ENCODE measurements around the gene DAPP1. TPM values are rescaled to one million over a fixed set of nuclear protein-coding genes. Genes with fewer than 3 reads are reported as not detected.

The DAPP1 gene
- total and polyA plus RNA-seq, 2 of the 4 experiments (the other 2 are of a cell fraction), result not detected

GRCh38 chr4:99855678-99856077, 39.1 kb downstream of the DAPP1 start:
- Histone ChIP-seq H3K4me1 (ENCODE audit: control insufficient read depth, insufficient read depth, low read length) (no peaks in the 10 kb centered on the region), H3K9me1 (ENCODE audit: insufficient read depth, low read length) (no peaks in the 10 kb centered on the region), H3K9ac (ENCODE audit: low read depth, low read length) (no peak overlapping the region), H3K4me3 (ENCODE audit: insufficient read depth, low read depth, low read length) (no peak overlapping the region), H2BK15ac (ENCODE audit: low read depth, low read length) (no peak overlapping the region), H4K8ac (ENCODE audit: low read depth in 2 of 2, low read length in 2 of 2) (no peak overlapping the region), H3K79me1 (ENCODE audit: low read depth in 1 of 2, low read length in 2 of 2) (no peaks in the 10 kb centered on the region), H4K5ac (ENCODE audit: low read depth, low read length) (no peak overlapping the region), H4K20me1 (ENCODE audit: insufficient read depth, low read length) (no peaks in the 10 kb centered on the region), H3K27ac (ENCODE audit: insufficient read depth, low read length) (no peak overlapping the region), H2AFZ (replicated peaks; ENCODE audit: low read length, poor library complexity) (no peak overlapping the region), H3K9me3 (ENCODE audit: control insufficient read depth, insufficient read depth, low read length) (no peaks in the 10 kb centered on the region), H3K56ac (ENCODE audit: extremely low read depth, insufficient read depth, low read length) (no peak overlapping the region), H3K18ac (ENCODE audit: low read depth, low read length) (no peak overlapping the region), H4K91ac (ENCODE audit: insufficient read depth, low read depth, low read length) (no peak overlapping the region), H3K36me3 (ENCODE audit: control insufficient read depth, insufficient read depth, low read length) (no peaks in the 10 kb centered on the region), H2BK120ac (ENCODE audit: low read depth, low read length) (no peak overlapping the region), H3K27me3 (ENCODE audit: control insufficient read depth, insufficient read depth, low read length) (peaks cover 10% of the 10 kb centered on the region), H3K23ac (ENCODE audit: low read depth, low read length) (no peak overlapping the region), H2AK9ac (replicated peaks; ENCODE audit: low read depth, low read length, poor library complexity) (no peak overlapping the region), H3K4ac (ENCODE audit: low read depth, low read length) (no peak overlapping the region), H2BK5ac (ENCODE audit: low read depth, low read length, poor library complexity, severe bottlenecking) (no peak overlapping the region), H2AK5ac (ENCODE audit: low read depth, low read length) (no peak overlapping the region), H3K4me2 (ENCODE audit: low read depth, low read length) (peak overlapping the region; percentile 26; the same call in 1 of the 2 replicates), H2BK20ac (ENCODE audit: low read depth, low read length) (no peak overlapping the region), H3K14ac (replicated peaks; ENCODE audit: low read depth, low read length) (no peak overlapping the region)
- peak; percentile 40; the same call in 1 of the 2 replicates for ATAC-seq (ENCODE audit: low read depth)
- ChIA-PET CTCF (no interaction called here), POLR2A (ENCODE audit: unreplicated experiment) (no interaction called here)
- BruUV-seq (replicated peaks), result no TSS peak
- no peak for DNase-seq
- in situ Hi-C loops (cut with MboI; ENCODE audit: low sequenced_read_pairs), result no loop called here
- no peak for TF ChIP-seq SMC3 (IDR thresholded peaks at IDR 0.05; ENCODE audit: low read depth, low read length)
- TF ChIP-seq MAZ (IDR thresholded peaks at IDR 0.05; ENCODE audit: borderline replicate concordance, low read depth, low read length), result no peak
- TF ChIP-seq, protein P1, sequence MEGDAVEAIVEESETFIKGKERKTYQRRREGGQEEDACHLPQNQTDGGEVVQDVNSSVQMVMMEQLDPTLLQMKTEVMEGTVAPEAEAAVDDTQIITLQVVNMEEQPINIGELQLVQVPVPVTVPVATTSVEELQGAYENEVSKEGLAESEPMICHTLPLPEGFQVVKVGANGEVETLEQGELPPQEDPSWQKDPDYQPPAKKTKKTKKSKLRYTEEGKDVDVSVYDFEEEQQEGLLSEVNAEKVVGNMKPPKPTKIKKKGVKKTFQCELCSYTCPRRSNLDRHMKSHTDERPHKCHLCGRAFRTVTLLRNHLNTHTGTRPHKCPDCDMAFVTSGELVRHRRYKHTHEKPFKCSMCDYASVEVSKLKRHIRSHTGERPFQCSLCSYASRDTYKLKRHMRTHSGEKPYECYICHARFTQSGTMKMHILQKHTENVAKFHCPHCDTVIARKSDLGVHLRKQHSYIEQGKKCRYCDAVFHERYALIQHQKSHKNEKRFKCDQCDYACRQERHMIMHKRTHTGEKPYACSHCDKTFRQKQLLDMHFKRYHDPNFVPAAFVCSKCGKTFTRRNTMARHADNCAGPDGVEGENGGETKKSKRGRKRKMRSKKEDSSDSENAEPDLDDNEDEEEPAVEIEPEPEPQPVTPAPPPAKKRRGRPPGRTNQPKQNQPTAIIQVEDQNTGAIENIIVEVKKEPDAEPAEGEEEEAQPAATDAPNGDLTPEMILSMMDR (conservative IDR thresholded peaks at IDR 0.05; ENCODE audit: low read depth, low read length), result no peak
- TF ChIP-seq RAD21 (IDR thresholded peaks at IDR 0.05; ENCODE audit: low read length), result no peak
- no peak for TF ChIP-seq RFX5 (IDR thresholded peaks at IDR 0.05; ENCODE audit: low read depth, low read length)
- TF ChIP-seq POLR2A (IDR thresholded peaks at IDR 0.05; ENCODE audit: low read depth, low read length), result no peak
- no peak for TF ChIP-seq MAFK (IDR thresholded peaks at IDR 0.05; ENCODE audit: low read depth, low read length)
- TF ChIP-seq CEBPB (IDR thresholded peaks at IDR 0.05; ENCODE audit: low read depth, low read length), result no peak
- no peak for TF ChIP-seq CHD1 (IDR thresholded peaks at IDR 0.05; ENCODE audit: low read depth, low read length)
- TF ChIP-seq USF2 (IDR thresholded peaks at IDR 0.05; ENCODE audit: low read depth, low read length), result no peak
- no peak for TF ChIP-seq NFE2L2 (IDR thresholded peaks at IDR 0.05; ENCODE audit: low read depth, low read length)
- TF ChIP-seq FOS (IDR thresholded peaks at IDR 0.05; ENCODE audit: low read depth, low read length), result no peak
- TF ChIP-seq ELK1 (IDR thresholded peaks at IDR 0.05; ENCODE audit: borderline replicate concordance, low read depth, low read length), result no peak
- no peak for TF ChIP-seq BHLHE40 (IDR thresholded peaks at IDR 0.05; ENCODE audit: low read depth, low read length)
- no CpG with 5 or more reads among the region's 1 CpG for WGBS, 2 experiments (ENCODE audit: extremely low coverage in 2 of 2, insufficient read length in 1 of 2)
- dilution Hi-C loops (cut with HindIII; ENCODE audit: low sequenced_read_pairs, unreplicated experiment), result no loop called here
- intact Hi-C loops (cut with micrococcal nuclease), result no loop called here
